Activated naive CD4-positive, alpha-beta T cell (primary cell): ENCODE measurements around the gene CEP43.

Source experiments
- DNase-seq, 4 experiments: peaks; one replicate each; lab custom pipeline; 2025; lab: John Stamatoyannopoulos, UW

The CEP43 gene, protein sequence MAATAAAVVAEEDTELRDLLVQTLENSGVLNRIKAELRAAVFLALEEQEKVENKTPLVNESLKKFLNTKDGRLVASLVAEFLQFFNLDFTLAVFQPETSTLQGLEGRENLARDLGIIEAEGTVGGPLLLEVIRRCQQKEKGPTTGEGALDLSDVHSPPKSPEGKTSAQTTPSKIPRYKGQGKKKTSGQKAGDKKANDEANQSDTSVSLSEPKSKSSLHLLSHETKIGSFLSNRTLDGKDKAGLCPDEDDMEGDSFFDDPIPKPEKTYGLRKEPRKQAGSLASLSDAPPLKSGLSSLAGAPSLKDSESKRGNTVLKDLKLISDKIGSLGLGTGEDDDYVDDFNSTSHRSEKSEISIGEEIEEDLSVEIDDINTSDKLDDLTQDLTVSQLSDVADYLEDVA

DNA sequence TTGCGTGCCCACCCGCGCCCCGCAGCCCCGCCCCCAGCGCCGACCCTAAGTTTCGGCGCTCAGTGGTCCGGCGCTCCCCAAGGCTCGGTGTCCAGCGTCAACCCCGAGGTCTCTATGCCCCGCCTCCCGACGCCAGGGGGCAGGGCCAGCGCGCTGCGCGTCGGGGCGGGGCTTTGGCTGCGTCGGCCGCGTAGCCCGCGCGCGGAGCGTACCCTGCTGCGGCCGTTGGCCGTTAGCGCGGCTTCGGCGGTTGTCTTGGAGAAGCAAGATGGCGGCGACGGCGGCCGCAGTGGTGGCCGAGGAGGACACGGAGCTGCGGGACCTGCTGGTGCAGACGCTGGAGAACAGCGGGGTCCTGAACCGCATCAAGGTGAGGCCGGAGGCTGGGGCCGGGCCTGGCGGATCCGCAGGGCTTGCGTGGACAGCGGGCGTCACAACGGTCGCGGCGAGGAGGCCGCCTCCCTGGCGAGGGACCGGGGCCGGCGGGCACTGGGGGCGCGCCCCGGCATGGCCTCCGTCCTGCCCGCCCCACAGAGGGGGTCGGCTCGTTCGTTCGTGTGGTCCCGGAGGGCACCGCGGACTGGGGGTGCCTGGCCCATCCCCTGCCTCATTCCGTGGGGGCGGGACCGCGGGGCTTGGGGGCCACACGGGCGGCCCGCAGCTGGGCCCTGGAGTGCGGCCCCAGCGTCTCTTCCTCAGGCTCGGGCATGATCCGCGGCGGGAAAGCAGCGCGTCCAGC, at the start of gene CEP43:
Gene CEP43 (plus strand): TSS at position 253 of the 739 bp plus-strand sequence. CDS start 16 bp downstream, at position 269.
- DNase-seq: peak; percentile 72 to 80 (median 76)

DNA sequence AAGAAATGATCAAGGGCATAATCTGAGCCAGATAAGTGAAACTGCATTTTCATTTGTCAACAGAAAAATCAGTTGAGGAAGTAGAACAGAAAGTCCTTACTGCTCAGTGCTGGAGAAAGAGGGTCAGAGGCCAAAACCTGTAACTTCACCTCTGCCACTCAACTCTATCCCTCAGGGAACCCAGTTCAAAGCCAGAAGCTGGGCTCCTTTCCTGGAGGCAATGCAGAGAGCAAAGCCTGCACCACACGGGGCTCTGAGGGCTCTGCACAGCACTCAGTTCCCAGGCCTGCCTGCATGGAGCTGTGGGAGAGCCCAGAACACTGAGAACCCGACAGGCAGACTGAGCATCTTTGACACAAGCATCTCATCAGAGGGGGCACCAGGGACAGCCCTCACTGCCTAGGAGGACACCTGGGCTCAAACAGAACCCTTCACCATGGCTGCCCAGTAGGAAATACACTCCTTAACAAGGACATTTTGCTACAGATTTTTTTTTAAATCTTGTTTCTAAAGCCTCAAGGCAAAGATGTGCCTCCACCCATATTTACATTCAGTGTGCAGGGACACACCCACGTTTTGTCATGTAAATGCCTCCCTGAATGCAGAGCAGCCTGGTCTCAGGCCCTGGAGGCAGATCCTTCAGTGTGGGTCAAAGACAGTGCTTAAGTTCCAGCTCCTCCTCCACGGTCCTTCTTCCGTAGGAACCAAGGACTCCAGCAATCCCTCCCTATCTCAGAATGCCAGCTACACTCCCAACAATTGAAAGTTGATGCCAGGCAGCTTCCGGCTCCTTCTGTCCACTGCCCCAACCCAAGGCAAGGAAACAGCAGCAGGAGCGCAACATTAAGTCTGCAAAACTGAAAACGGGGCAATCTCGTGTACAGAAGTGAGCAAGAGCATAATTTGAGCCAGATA, 49.4 kb upstream of the CEP43 start:
- no peak for DNase-seq

DNA sequence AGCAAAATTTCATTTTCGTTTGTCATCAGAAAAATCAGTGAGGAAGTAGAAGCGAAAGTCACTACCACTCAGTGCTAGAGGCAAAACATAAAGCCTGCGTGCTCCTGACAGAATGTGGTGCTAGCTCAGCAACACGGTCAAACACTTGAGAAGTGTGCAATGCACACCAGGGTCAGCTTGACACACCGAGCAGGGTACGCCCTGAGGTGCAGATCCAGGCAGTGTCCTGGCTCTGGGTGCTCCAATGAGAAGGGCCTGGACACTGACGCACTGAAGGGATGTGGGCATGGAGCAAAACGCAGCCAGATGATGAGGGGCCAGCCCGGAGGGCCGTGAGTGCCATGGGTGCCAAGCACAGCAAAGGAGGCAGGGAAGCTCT, 48.8 kb upstream of the CEP43 start:
- no peak for DNase-seq

DNA sequence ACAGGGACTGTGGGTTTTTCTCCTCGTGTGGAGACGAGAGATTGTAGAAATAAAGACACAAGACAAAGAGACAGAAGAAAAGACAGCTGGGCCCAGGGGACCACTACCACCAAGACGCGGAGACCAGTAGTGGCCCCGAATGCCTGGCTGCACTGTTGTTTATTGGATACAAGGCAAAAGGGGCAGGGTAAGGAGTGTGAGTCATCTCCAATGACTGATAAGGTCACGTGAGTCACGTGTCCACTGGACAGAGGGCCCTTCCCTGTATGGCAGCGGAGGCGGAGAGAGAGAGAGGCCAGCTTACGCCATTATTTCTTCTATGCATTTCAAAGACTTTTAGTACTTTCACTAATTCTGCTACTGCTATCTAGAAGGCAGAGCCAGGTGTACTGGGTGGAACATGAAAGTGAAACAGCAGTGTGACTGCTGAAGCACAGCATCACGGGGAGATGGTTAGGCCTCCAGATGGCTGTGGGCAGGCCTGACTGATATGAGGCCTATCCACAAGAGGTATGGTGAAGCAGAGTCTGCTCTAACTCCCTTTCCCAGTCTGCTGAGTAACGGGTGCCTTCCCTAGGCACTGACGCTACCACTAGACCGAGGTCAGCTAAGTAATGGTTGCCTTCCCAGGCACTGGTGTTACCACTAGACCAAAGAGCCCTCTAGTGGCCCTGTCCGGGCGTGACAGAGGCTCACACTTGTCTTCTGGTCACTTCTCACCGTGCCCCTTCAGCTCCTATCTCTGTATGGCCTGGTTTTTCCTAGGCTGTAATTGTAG, 48.1 kb upstream of the CEP43 start:
- peak; percentile 22 to 45 (median 30) for DNase-seq

DNA sequence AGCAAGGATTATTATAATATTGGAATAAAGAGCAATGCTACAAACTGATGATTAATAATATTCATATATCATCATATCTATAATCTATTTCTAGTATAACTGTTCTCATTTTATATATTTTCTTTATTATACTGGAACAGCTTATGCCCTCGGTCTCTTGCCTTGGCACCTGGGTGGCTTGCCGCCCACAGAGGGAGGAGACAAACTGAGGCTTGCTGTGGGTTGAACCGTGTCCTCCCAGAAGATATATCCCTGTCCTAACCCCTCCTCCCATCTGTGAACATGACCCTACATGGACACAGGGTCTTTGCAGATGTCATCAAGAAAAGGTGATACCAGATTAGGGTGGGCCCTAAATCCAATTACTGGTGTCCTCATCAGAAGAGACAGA, 47.5 kb upstream of the CEP43 start:
- DNase-seq: no peak

DNA sequence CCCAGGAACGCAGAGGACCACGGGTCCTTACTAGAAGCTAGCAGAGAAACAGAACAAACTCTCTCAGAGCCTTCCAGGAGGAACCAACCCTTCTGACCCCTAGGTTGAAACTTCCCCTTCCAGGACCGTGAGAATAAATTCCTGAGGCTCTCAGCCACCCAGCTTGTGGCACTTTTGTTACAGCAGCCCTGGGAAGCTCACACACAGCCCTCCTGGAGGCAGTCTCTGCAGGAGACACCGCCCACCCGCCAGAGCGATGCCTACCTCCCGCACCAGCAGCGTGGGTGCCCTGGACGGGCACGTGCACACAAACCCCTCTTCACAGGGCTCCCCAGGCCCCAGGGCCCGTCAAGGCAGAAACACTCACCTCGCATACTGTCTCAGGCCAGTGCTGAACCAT, 47.1 kb upstream of the CEP43 start:
- peak in 1 of 4 experiments; percentile 14 for DNase-seq

DNA sequence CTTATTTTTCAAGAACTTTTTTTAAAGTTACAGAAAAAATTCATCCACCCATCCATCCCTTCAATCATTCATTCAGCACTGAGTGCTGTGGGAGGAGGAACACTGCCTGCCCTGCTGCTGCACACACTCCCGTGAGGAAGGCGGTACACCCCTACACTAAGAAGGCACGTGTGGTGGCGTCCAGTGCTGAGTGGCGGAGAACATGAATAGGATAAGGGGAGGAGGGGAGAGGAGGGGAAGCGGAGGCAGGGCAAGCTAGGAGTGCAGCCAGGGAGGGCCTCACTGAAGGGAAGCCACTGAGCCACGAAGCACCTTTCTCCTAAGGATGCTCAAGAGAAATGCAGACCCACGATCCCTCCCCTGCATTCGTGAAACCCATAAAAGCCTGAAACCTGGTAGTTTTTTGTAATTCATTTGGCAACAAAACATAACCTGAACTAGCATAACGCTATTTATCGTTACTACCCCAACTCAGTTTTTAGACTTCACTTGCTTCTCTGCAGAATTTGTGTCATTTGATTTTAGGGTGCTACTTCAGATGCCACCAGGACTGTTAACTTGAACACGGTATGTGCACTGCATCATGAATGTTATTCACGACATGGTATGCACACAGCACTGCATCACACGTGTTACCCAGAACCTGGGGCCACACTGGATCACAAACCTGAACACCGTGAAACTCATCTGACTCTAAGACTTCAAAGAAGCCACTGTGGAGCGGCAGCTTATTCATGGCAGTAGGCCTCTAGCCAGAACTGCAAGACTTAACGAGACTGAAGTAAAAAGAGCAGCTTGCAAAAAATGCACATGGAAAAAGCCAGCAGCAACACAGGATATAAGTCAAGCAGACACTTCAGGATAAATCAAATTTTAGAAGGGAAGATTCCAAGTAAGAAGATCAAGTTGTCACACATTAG, 46.4 kb upstream of the CEP43 start:
- DNase-seq: peak in 2 of 4 experiments; percentile 18 to 24

DNA sequence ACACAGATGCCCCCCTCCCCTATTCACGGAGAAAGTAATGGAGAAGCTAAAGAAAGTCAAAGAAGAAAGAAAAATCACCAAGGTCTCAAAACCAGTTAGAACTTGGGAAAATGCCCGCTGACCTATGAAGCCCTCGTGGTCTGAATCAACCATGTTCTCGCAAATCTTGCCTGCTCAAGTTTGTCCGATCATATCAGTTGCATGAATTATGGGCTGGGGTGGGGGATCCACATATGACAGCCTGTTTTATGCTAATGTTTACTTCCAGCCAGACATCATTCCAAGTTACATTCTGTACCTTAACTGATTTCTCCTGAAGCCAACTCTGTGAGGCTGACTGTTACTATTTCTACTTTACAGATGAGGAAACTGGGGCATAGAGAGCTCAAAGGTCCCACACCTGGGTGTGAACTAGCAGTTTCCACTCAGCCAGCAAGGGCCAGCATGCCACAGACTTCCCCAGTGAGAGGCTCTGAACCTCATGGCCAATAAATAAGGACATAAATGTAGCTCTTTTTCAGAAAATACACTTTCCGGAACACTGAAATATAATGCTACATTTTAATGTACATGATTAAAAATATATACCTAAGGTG, 45.0 kb upstream of the CEP43 start:
- DNase-seq: no peak

DNA sequence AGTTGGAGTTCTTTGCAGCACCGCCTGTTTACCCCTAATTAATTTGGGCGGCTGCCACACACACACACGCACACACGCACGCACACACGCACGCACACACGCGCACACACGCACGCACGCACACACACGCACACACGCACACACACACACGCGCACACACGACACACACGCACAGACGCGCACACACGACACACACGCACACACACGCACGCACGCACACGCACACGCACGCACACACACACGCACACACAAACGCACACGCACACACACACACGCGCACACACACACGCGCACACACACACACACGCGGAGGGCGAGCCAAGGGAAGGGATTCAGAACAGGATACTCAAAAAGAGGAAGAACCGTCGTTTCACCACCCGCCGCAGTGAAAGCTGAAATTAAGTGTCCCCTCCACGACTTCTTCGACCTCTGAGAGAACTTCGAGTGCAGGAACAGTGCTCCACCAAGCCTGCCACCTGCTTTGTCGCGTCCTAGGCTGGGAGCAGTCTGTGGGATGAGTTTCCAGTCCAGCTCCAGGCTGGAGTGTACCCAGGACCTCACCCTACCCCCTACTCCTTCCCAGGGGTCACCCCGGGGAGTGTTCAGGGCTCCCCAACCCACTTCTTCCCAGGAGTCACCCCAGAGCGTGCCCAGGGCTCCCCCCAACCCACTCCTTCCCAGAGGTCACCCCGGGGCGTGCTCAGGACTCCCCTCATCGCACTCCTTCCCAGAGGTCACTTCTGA, 43.9 kb upstream of the CEP43 start:
- DNase-seq: peak in 1 of 4 experiments; percentile 20

DNA sequence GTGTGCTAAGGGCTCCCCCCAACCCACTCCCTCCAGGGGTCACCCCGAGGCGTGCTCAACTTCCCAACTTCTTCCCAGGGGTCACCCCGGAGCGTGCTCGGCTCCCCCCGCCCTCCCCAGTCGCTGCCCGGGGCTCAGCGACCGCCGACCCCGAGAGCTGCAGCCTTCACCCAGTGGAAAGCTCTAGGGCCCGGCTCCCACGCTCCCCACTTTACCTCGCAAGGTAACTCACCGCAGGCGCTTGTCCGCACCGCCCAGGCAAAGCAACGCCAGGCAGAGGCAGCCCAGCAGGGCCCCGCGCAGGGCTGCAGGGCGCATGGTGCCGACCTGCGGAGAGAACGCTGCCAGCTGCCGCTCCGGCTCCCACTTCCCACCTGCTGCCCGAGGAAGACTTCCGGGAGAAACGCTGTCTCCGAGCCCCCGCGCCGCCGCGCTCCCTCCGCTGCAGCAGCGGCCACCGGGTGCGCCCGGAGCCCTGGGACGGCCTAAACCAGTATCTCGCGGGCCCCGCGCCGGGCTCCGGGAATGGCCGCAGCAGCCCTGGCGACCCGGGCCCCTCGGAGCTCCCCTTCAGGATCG, 43.2 kb upstream of the CEP43 start:
- no peak for DNase-seq

DNA sequence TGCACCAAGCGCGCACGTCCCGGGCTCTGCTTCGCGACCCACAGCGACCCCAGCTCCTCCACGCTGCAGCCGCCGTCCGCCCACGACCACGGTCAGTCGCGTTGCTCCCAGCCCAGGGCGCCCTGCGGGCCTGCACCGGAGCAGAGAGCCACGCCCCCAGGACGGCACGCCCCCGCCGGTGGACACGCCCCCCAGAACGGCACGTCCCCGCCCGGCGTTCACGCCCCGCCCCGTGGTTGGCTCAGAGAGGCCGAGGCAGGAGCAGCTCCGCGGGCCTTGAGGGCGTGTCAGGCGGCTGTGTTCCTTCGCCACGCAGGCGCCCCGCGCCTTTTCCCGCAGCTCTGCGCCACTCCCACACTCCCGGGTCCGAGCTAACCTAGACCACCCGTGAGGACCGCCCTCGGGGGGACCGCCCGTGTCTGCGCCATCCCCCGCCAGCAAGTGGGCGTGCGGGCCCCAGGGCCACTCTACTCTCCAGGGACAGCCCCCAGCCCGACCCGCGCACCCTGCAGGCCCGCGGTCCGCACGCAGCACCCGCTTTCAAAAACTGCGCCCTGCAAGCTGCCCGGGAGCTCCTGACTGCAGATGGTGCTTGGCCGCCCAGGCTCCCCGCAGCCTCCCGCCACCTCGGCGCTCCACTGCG, 42.6 kb upstream of the CEP43 start, which contains the start of gene RNASET2:
Gene RNASET2 (minus strand): TSS at position 107 of the 643 bp plus-strand sequence. CDS start 368 bp downstream, outside the sequence.
- peak; percentile 95 to 99 (median 98) for DNase-seq

DNA sequence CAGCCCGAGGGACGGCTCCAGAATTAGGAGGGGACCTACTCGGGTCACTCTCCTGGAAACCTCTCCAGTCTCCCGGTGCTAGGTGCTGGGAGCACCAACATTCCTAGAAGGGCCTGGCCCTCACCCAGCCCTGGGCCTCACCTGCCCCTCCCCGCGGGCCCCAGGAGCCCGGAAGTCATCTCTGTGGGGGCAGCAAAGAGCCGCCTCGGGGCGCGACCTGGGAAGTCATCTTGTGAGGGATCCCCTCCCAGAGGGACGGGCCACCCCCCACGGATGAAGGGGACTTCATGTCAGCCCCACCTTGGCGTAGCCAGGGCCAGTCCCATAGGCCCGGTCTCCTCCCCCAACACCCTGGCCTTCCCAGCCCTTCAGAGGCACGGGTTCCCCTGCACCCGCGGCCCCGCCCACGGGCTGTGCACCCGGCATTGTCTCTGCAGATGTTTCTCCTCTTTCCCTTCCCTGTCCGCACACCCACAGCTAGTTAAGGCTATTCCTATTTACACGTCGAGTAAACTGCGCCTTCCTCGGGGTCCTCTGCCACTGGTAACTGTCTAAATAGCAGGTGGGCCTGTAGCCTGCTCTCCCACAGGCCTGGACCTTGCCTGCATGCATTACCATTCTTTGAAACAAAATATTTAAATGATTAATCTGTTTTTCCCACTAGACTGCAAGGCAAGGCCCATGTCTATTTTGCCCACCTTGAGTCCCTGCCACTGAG, 42.0 kb upstream of the CEP43 start:
- DNase-seq: peak in 3 of 4 experiments; percentile 27 to 44 (median 44)

DNA sequence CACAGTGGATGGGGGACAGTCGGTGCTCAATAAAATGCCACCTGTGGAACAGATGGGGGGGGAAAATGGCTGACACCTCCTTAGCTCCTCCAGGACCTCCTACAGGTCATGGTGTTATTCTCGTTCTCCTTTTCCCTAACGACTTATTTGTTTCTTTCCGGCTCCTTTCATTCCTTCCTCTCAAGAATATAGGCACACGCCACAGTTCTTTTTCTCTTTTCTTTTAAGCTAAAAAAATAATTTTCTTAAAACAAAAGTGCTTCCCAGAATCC, 41.5 kb upstream of the CEP43 start:
- DNase-seq: no peak

DNA sequence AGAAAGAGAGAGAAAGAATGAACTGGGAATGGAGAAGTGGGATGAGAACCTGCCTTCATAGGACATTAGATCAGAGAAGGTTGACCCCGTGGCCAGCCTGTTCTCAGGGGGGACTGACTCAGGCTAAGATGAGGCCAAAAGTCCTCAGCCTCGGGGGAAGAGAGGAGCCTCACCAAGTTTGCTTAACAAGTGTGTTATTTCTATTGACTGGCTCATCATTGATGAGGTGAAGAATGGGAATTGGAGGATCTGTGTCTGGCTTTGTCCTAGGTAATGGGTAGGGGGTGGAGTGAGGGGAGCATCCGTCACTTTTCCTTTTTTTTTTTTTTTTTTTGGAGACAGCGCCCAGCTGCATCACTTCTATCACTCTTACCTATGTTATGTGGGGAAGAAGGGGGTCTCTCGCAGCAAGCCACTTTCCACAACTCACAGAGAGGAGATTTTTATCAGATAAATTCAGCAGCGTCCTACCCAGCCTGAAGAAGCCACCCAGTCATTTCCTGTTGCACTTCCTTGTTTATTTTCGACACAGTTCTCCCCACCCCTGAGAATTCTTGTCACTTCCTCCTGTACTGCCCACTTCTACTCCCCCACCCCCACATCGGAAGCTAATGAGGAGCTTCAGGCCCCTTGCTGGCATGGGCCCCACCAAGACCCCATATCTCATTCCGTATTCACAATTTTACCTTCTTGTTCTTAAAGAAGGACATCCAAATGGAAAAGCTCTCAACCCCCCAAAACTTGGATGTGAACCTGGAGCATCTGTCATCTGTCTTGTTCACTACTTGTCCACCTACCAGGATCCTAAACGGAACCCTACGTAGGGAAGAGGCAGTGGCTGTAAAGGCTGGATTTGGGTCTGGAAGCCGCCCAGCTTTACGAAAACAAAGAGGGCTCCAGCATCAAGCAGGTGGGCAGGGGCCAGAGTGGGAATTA, 40.0 kb upstream of the CEP43 start:
- DNase-seq: peak in 2 of 4 experiments; percentile 29 to 37

DNA sequence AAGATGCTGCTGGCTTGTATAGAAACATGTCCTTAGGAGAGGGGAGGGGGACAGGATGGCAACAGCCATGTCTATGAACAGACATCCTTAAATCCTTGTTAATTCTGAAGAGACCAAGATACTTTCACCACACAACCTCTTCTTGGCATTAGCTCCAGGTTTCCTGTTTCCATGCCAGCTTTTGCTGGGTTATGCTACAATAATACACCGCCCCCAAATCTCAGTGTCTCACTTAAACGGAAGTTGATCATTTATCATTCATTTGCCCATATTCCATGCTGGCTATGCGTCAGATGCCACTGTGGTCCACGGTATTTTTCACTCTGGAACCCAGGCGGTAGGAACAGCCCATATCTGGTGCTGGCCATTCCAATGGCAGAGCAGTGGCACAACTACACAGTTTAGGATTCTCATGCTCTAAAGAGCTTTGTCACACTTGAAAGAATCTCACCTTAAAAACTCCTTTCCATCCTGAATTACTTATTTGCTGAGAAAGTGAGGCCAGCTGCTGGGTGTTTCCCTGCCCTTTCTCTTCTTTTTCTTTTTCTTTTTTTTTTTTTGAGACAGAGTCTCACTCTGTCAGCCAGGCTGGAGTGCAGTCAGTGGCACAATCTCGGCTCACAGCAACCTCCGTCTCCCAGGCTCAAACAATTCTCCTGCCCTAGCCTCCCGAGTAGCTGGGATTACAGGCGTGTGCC, 39.1 kb upstream of the CEP43 start:
- no peak for DNase-seq

DNA sequence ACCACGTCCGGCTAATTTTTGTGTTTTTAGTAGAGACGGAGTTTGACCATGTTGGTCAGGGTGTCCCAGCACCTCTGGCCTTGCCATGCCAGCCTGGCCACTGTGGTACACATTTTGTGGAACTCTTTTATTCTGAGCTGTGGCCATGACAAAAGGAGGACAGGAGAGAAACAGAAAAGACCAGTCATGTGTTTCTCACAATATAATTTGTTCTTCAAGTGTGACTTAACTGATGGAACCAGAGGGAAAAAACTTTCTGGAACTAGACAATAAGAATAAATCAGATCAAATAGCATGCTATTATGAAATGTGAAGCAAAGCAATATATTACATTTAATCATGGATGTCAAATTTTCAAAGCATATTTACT, 38.6 kb upstream of the CEP43 start:
- no peak for DNase-seq
